GM19463 (cell line): ENCODE measurements around the gene ABCD3.
A peak's percentile ranks its signal among the peaks of the same experiment; 100 is the strongest.

Experiments used
- ATAC-seq: cut with Tn5 transposase; IDR thresholded peaks from one replicate; pipeline ENCODE4 v1.9.1; 2021; ENCODE audit warnings: mild to moderate bottlenecking, moderate library complexity; ENCODE audit not compliant: unreplicated experiment

Gene ABCD3

GRCh38 chr1:94456736-94457135 is 38.5 kb downstream of the ABCD3 start:
- no peak for ATAC-seq

GRCh38 chr1:94462606-94463005 is 44.4 kb downstream of the ABCD3 start:
- no peak for ATAC-seq

DNA sequence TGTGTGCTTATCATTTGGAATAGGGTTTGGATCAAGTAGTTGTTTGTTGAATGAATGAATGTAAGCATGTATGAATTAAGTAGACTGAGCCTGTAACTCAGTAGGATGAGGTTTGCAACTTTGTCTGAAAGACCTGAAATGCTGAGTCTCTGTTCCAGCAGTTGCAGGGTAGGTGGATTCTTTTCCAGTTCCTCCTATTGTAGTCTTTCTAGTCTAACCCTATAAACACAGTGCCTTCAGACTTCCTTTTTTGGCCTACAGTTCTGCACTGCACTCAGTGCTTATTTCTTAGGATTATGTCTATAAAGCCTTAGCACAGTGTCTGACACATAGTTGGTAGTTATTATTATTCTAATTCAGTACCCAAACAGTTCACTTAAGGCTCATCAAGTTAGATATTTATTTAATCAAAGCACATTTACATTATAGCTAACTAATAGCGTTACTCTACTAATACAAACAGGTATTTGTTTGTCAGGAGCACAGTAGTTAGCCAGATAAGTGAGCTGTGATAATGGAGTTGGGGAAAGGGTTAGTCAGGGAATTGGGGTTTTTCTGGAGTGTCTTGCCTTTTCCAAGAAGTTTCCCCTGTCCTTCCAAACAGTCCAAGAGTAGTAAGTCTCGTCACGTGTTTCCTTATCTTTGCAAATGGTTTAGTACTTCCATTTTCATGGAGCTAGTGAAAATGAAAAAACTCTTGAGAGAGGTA is 45.0 kb downstream of the ABCD3 start:
- no peak for ATAC-seq

DNA sequence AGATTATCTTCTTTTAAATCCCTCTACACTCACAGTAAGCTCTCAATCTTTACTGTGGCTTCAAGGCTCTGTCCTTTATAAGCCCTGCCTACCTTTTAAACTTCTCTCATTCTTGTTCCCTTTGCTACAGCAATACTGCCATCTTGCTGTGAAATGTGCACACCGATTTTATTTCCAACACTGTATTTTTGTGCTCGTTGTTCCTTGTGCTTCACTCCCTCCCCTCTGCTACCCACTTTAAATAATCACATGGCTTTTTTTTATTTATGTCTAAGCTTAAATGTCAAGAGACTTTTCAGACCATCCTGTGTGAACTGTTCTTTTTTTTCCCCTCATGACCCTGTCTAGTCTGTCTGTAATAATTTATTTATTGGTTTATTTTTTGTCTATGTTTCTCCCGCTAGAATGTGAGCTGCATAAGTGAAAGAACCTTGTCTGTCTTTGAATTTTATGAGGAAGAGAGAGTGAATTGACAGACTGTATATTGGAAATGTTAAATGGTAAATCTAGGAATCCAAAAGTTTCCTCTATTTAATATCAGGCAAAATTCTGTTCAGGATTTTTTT is 45.7 kb downstream of the ABCD3 start:
- ATAC-seq = no peak

- ATAC-seq = no peak
These were observed 50.5 kb downstream of the ABCD3 start for GRCh38 chr1:94468708-94469107.

DNA sequence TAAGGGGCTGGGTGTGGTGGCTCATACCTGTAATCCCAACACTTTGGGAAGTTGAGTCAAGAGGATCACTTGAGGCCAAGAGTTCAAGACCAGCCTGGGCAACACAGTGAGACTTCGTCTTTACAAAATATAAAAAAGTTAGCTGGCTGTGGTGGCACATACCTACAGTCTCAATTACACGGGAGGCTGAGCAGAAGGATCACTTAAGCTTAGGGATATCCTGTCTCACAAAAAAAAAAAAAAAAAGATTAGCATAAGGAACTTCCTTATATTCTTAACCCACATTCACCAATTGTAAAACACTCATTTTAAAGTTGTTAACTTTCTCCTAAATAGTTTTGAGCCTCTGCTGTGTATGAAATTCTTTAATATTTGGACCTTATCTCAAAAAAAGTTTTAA is 53.1 kb downstream of the ABCD3 start:
- no peak for ATAC-seq

GRCh38 chr1:94475232-94475631 is 57.0 kb downstream of the ABCD3 start:
- ATAC-seq = no peak

DNA sequence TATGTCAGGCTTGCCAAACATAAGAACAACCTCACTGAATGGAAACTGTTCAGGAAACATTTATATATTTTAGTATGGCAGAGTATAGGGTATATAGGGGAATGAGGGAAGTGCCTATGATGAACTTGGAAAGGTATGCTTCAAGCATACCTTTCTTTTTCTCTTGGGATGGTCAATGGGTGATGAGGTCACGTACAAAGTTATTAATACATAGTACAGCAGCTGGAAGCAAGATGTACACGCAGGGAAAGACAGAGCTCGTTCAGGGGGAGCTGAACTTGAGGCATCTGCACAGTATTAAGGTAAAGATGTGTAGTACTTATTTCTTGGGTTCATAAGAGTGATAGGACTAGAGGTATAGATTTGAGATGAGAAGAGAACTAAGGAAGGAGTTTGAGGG is 61.5 kb downstream of the ABCD3 start:
- no peak for ATAC-seq

DNA sequence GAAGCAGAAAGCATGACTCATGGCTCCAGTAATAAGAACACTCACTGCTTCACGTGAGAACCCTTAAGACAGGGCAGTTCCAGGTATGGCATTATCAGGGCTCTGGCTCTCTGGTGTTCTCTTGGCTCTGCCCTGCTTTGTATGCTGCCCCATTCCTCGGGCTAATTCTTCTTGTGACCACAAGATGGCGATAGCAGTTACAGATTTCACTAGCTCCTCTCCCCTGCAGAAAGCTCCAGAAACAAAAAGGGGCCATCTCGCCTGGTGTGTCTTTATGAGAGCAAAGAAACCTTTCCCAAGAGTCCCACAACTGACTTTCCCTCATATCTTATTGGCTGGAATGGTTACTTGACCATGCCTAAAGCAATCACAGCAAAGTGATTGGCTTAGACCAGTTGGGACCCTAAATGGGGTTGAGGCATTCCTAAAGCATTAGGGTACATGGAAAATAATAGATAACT is 63.3 kb downstream of the ABCD3 start:
- ATAC-seq = peak; percentile 97

DNA sequence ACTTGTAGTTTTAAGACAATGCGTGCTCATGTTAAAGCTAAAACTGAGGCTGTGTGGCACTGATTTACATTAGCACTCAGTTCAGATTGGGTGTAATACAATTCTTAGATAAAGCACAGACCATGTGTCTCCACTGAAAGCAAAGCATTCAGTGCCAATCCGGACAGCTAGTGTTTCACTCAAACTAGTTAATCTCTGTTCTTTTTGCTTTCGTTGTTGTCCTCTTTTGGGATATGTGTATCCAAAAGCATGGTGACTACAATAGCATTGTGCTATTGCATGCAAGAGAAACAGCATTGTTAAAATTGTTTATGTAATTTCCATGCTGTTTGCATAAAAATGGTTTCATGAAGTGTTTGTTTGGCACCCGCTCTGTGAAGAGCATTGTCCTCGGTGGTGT is 68.8 kb downstream of the ABCD3 start:
- ATAC-seq = no peak

GRCh38 chr1:94490556-94490955 is 72.4 kb downstream of the ABCD3 start:
- no peak for ATAC-seq

- no peak for ATAC-seq
These were observed 78.0 kb downstream of the ABCD3 start for GRCh38 chr1:94496076-94496755.

DNA sequence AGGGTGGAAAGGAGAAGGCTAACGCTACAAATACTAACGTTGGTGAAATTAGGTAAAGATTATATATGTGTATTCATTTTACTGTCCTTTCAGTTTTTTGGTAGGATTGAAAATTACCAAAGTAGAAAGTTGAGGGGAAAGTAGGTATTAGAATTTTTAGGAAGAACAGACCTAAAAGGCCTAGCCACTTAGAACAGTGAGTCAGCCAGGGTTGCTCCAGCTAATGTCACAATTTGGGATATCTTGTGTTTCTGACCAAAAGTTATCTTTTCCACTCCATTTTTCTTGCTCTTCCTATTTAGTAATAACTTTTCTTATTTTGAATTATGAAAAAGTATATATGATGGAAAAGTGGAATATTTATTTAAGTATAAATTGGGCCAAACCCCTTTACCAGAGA is 83.2 kb downstream of the ABCD3 start:
- no peak for ATAC-seq

GRCh38 chr1:94501935-94502334 is 83.7 kb downstream of the ABCD3 start:
- no peak for ATAC-seq

GRCh38 chr1:94503153-94503552 is 85.0 kb downstream of the ABCD3 start:
- no peak for ATAC-seq

GRCh38 chr1:94504601-94505000 is 86.4 kb downstream of the ABCD3 start:
- ATAC-seq = no peak

GRCh38 chr1:94512816-94513215 is 94.6 kb downstream of the ABCD3 start:
- no peak for ATAC-seq

GRCh38 chr1:94514095-94514727 is 96.0 kb downstream of the ABCD3 start:
- ATAC-seq = no peak

GRCh38 chr1:94515296-94515947 is 97.2 kb downstream of the ABCD3 start:
- ATAC-seq = no peak

DNA sequence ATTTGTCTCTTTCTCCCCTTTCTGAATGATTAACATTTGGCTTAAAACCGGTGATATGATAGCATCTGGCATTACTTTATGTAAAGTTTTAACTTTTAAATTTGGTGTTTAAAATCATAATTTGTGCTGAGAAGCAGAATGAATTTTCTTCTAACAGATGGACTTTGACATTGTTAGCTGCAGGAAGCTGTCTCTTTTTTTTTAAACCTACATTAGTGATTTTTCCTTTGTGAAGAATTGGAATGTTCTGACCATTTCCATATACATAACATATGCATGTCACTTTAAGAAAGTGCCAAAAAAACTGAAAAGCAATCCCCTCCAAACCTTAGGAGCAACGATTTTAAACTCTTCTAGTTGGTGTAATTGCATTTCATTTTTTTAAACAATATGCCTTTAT is 101.2 kb downstream of the ABCD3 start:
- ATAC-seq = no peak

DNA sequence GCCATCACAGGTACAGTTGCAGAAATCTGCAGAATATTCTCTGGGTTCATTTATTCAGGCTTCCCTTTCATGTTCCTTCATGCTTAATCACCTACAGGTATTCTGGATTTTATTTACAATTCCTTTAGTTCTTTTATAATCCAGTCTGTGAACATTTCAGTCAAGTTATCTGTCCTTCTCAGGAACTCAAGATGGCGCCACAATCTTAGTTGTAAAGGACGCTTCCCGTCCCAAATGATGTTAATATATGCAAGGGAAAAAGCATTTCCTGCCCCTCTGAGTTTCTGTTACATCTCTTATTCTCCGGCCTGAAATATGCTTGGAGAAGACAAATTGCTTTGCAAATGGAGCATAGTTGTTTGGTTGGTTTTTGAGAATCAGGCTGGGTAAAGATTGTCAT is 104.1 kb downstream of the ABCD3 start:
- ATAC-seq = no peak
